Rectal smooth muscle tissue (tissue), 1 donor: Measurements from ENCODE around the gene TMEM43.

ENCODE experiments used
- H3K27ac ChIP-seq: one replicate; pipeline ENCODE4 v1.7.0; 2013; ENCODE audit warnings: low read depth, low read length, inconsistent platforms
- H3K27me3 ChIP-seq: one replicate; pipeline ENCODE4 v1.7.0; 2013; ENCODE audit warnings: low read length; ENCODE audit not compliant: control insufficient read depth, insufficient read depth
- H3K36me3 ChIP-seq: one replicate; pipeline ENCODE4 v1.7.0; 2013; ENCODE audit warnings: low read length; ENCODE audit not compliant: control insufficient read depth, insufficient read depth
- H3K4me1 ChIP-seq: one replicate; pipeline ENCODE4 v1.7.0; 2013; ENCODE audit warnings: low read length; ENCODE audit not compliant: control insufficient read depth, insufficient read depth
- H3K4me3 ChIP-seq: one replicate; pipeline ENCODE4 v1.7.0; 2013; ENCODE audit warnings: low read length
- H3K9ac ChIP-seq: one replicate; pipeline ENCODE4 v1.7.0; 2013; ENCODE audit warnings: low read length

TMEM43 gene

DNA sequence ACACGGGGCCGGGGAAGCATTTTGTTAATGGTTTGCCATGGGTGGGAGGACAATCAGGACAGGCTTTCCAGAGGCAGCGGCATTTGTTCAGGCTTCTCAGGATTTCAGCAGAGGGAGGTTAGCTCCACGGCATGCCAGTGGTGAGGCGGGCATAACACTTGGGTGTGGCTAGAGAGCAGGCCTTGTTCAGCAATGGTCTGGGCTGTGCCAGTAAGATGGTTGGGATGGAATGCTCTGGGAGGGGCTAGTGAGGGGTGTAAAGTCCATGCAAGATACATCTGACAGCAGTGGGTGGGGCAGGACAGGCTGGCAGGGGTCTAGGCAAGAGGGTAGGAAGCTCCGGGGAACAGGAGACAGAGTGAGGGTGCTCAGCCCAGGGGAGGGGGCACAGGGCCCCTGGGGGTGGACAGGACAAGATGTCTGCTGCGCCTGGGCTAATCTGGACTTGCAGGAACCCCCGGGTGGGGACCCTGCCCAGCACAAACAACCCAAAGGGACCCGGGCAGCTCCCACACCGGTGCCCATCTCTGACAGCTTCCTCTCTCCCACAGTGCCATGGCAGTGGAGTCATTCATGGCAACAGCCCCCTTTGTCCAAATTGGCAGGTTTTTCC, 8.4 kb downstream of the TMEM43 start:
- Histone ChIP-seq H3K4me3 (no peak overlapping the region), H3K36me3 (peaks cover 70% of the 10 kb centered on the region), H3K27ac (no peak overlapping the region), H3K9ac (no peak overlapping the region), H3K27me3 (no peaks in the 10 kb centered on the region), H3K4me1 (no peaks in the 10 kb centered on the region)

DNA sequence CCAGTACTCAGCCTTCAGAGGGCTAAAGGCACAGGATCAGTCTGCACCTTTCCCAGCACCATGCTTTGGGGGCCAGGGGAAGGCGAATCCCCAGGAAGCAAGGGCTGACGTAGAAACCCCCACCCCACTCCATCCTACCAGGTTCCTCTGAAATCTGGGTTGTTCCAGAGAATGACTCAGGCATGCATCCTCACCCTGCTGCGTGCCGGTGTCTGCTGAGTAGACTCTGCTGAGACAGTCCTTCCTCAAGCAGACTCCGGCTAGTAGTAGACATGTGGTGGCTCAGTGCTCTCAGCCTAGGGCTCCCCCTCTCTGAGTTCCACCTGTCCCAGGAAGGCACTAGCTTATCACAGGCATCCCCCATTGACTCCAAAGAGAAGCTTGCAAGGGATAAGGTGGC, 9.0 kb downstream of the TMEM43 start:
- Histone ChIP-seq H3K9ac (no peak overlapping the region), H3K4me3 (no peak overlapping the region), H3K36me3 (peaks cover 68% of the 10 kb centered on the region), H3K27ac (no peak overlapping the region), H3K27me3 (no peaks in the 10 kb centered on the region), H3K4me1 (no peaks in the 10 kb centered on the region)

DNA sequence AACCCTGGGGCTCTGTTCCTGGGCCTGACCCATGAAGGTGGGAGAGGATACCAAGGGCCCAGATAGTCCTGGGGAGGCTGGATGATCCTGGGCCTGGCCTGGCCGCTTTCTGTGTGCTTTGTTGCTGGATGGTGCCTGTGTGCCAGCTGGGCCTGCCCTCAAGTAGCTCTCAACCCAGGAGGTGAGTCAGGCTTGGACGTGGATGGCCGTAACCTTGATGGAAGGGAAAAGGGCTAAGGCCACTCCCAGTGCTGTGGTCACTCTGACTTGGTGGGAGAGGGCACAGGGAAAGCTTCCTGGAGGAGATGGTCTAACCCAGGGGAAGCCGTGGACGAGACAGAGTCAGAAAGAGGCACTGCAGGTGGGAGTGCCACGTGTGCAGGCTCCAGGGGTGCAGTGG, 9.4 kb downstream of the TMEM43 start:
- peaks cover 68% of the 10 kb centered on the region for H3K36me3 ChIP-seq
- no peaks in the 10 kb centered on the region for H3K27me3 ChIP-seq
- H3K4me1 ChIP-seq = no peaks in the 10 kb centered on the region
- no peak overlapping the region for H3K4me3 ChIP-seq
- no peak overlapping the region for H3K27ac ChIP-seq
- no peak overlapping the region for H3K9ac ChIP-seq

DNA sequence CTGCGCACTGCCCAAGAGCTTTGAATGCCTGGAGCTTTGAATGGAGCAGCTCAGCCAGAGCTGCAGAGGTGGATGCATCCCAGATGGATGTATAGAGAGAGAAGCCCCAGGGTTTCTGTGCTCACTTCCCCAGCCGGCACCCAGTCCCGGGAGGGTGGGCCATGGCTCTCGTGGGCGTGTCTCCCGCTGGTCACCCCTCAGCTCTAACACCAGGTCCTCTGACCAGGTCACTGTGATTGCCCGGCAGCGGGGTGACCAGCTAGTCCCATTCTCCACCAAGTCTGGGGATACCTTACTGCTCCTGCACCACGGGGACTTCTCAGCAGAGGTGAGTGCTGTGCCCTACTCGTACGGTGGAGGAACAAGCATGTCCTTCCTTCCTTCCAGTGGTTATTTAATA, 10.7 kb downstream of the TMEM43 start:
- no peak overlapping the region for H3K27ac ChIP-seq
- H3K4me3 ChIP-seq = no peak overlapping the region
- H3K27me3 ChIP-seq = no peaks in the 10 kb centered on the region
- H3K36me3 ChIP-seq = peaks cover 67% of the 10 kb centered on the region
- no peak overlapping the region for H3K9ac ChIP-seq
- H3K4me1 ChIP-seq = no peaks in the 10 kb centered on the region

DNA sequence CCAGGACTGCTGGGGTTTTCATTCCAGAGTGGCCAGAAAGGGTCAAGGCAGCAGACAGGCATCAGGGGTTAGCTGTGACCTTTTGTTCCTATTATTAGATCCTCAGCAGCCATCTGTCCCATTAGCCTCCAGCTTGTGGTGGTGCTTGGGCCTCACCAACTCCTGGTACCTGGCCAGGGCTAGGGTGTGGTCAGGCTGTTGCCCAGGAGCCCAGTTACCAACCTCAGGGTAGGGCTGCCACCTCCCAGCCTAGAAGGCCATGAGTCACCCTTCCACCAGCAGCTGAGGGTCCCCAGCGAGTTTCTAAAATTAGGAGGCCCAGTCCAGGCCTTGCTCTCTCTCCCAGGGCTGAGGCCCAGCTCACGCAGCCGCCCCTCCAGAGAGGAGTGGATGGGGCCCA, 12.2 kb downstream of the TMEM43 start:
- Histone ChIP-seq H3K36me3 (peaks cover 61% of the 10 kb centered on the region), H3K4me1 (no peaks in the 10 kb centered on the region), H3K27me3 (no peaks in the 10 kb centered on the region), H3K9ac (no peak overlapping the region), H3K27ac (no peak overlapping the region), H3K4me3 (no peak overlapping the region)

DNA sequence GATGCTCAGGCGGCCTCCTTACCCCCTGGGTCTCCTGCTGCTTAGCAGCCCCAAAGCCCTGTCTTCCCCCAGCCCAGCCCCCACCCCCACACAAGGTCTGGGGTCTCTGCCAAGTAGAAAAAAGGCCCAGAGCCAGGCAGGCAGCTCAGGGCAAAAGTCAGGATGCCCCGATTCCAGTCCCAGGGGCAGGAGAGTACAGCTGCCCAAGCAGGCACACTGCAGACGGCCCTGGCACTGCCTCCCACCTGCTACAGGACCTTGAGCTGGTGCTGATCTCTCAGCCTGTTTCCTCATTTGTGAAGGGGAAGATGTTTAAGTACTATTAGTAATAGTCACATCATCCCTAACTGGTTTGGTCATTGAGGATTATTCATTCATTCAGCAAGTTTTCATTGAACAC, 12.6 kb downstream of the TMEM43 start:
- H3K27ac ChIP-seq = no peak overlapping the region

DNA sequence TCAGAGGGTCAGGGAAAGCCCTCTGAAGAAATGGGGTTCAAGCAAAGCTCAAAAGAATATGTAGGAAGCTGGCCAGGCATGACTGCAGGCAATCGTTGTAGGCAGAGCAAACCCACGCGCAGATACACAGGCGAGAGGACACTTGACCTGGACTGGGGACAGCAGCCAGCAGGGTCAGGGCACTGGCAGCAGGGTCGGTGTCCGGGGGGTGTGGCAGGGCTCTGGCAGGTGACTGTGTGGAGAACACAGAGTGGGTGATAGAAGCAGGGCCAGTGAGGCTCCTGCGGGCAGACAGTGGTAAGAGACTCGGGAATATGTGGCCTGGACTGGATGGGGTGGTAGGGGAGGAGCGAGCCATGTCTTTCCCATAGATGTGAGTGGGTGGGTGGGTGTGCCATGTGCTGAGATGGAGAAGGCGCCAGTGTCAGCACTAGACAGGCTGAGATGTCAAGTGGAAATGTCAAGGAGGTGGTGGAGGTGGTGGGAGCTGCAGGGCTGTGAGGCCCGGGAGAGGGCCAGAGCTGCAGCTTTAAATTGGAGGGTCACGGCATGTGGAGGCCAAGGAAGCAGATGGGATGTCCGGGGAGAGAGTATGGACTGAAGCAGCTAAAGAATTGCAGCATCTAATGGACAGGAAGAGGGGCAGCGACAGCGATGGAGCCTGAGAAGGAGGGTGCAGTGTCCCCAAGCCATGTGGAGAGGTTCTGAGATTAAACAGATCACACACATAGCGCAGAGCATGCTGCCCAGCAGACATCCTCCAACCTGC, 13.4 kb downstream of the TMEM43 start:
- Histone ChIP-seq H3K9ac (no peak overlapping the region), H3K4me1 (peaks cover 7% of the 10 kb centered on the region), H3K4me3 (no peak overlapping the region), H3K36me3 (peaks cover 48% of the 10 kb centered on the region), H3K27ac (no peak overlapping the region), H3K27me3 (no peaks in the 10 kb centered on the region)

More for the DNA sequence above, 12.6 kb downstream of the TMEM43 start:
- no peaks in the 10 kb centered on the region for H3K27me3 ChIP-seq
- no peaks in the 10 kb centered on the region for H3K4me1 ChIP-seq
- H3K36me3 ChIP-seq = peaks cover 56% of the 10 kb centered on the region
- no peak overlapping the region for H3K9ac ChIP-seq
- H3K4me3 ChIP-seq = no peak overlapping the region

DNA sequence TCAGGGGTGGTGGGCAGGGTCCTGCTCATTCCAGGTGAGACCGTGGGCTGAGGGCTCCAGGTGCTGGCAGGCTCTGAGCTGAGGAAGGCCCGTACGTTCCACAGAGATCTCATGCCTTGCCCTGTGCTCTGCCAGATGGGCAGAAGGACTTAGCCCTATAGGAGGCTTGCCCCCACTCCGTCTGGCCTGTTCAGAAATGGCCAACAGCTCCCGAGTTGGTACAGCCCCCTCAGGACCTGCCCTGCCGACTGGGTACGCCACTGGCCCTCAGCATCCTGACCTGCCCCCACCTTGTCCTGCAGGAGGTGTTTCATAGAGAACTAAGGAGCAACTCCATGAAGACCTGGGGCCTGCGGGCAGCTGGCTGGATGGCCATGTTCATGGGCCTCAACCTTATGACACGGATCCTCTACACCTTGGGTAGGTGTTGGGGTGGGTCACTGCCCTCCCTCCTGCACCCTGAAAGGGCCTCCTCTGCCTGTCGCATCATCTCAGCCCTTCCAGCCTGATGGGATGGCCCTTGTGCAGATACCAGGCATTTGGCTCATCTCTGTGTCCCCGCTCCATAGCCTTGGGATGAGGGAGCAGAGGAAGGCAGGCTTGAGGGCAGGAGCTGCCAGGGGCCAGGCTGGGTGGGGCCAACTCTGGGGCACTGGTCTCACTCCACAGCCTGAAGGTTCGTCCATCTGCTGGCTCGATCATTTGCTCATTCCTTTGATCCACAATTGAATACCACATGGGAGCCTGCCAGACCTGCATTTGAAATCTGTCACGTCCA, 14.2 kb downstream of the TMEM43 start:
- Histone ChIP-seq H3K4me3 (no peak overlapping the region), H3K9ac (no peak overlapping the region), H3K36me3 (peaks cover 42% of the 10 kb centered on the region), H3K27ac (no peak overlapping the region), H3K27me3 (no peaks in the 10 kb centered on the region), H3K4me1 (peaks cover 14% of the 10 kb centered on the region)

DNA sequence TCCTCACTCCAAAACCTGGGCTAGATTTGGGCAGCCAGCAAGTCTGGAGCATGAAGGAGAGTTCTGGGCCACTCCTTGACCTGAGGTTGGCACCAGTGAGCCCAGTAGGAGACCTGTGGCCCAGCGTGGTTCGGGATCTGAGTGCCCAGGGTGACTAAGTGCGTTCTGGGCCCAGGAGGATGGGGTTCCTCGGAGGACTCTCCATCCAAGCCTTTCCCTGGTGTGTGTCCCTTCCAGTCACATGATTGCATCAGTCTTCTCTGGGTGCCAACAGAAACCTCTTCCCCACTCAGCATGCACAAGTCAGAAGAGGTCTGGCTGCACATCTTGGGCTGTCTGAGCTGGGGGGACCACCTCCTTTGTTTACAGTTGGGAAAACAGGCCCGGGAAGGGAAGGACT, 14.9 kb downstream of the TMEM43 start:
- Histone ChIP-seq H3K4me3 (no peak overlapping the region), H3K9ac (no peak overlapping the region), H3K27me3 (no peaks in the 10 kb centered on the region), H3K27ac (no peak overlapping the region), H3K36me3 (peaks cover 36% of the 10 kb centered on the region), H3K4me1 (peaks cover 20% of the 10 kb centered on the region)

DNA sequence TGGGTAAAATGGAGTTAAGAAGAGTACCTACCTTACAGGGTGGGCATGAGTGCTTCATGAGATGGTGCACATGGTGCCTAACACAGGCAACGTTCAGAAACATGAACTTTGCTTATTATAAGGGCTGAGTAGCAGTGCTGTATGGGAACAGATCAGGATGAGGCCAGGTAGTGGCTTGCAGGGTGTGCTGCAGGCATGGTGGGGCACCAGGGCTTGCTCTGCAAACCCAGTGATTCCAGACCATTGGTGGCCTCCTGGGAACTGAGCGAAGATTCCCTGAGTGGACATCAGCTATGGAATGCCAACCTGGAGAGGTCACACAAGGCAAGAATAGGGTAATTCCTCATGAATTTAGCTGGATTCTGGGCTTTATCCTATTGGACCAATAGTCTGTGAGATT, 15.8 kb downstream of the TMEM43 start:
- Histone ChIP-seq H3K36me3 (peaks cover 27% of the 10 kb centered on the region), H3K27me3 (no peaks in the 10 kb centered on the region), H3K4me3 (no peak overlapping the region), H3K27ac (no peak overlapping the region), H3K9ac (no peak overlapping the region), H3K4me1 (peaks cover 29% of the 10 kb centered on the region)

DNA sequence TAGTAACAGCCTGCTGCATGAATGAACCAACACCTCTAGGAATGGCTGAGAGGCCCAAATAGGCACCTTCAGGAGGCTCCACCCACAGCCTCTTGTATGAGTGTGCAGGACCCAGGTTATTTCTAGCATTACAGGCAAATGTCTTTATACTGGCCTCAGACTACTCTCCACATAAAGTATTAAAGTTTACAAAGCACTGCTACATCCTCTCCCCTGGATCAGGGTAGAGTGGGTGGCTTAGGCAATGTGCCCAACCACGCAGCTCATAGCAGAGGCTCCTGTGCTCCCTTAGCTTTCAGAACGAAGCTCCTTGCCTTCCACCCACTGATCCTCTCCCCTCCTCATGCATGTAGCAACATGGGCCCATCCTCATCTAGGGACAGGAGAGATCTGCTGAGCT, 16.3 kb downstream of the TMEM43 start:
- Histone ChIP-seq H3K27ac (no peak overlapping the region), H3K4me3 (no peak overlapping the region), H3K9ac (no peak overlapping the region), H3K36me3 (peaks cover 27% of the 10 kb centered on the region), H3K27me3 (no peaks in the 10 kb centered on the region), H3K4me1 (peaks cover 31% of the 10 kb centered on the region)

DNA sequence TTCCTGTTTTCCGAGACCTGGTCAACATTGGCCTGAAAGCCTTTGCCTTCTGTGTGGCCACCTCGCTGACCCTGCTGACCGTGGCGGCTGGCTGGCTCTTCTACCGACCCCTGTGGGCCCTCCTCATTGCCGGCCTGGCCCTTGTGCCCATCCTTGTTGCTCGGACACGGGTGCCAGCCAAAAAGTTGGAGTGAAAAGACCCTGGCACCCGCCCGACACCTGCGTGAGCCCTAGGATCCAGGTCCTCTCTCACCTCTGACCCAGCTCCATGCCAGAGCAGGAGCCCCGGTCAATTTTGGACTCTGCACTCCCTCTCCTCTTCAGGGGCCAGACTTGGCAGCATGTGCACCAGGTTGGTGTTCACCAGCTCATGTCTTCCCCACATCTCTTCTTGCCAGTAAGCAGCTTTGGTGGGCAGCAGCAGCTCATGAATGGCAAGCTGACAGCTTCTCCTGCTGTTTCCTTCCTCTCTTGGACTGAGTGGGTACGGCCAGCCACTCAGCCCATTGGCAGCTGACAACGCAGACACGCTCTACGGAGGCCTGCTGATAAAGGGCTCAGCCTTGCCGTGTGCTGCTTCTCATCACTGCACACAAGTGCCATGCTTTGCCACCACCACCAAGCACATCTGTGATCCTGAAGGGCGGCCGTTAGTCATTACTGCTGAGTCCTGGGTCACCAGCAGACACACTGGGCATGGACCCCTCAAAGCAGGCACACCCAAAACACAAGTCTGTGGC, 16.9 kb downstream of the TMEM43 start:
- H3K27me3 ChIP-seq = no peaks in the 10 kb centered on the region
- H3K9ac ChIP-seq = no peak overlapping the region
- H3K36me3 ChIP-seq = peaks cover 30% of the 10 kb centered on the region
- H3K4me1 ChIP-seq = peaks cover 31% of the 10 kb centered on the region
- no peak overlapping the region for H3K27ac ChIP-seq
- H3K4me3 ChIP-seq = no peak overlapping the region
